Motor neuron (in vitro differentiated cells): ENCODE measurements around the gene HHLA2. TPM values are rescaled to one million over a fixed set of nuclear protein-coding genes. Genes with fewer than 3 reads are reported as not detected.
A peak's percentile ranks its signal among the peaks of the same experiment; 100 is the strongest.

Experiments used
- ATAC-seq, 8 experiments: fragments of 200-7000 bp; cut with Tn5 transposase; replicated peaks in 6 of 8; 2 replicates each; pipeline ENCODE4 v1.8.0; 2021; ENCODE audit warnings: mild to moderate bottlenecking in 8 of 8, moderate library complexity in 8 of 8
- H3K27ac ChIP-seq, 2 donors: fragments of 250-450 bp; sonication (Bioruptor Pico); 2 replicates each; pipeline ENCODE4 v1.9.0; 2021; ENCODE audit warnings: antibody characterized with exemption in 2 of 2, mild to moderate bottlenecking in 2 of 2, moderate library complexity in 1 of 2
- H3K4me1 ChIP-seq, 2 donors: fragments of 250-450 bp; sonication (Bioruptor Pico); replicated peaks in 1 of 2; 2 replicates each; pipeline ENCODE4 v1.6.1; 2021; ENCODE audit warnings: antibody characterized with exemption in 2 of 2, mild to moderate bottlenecking in 2 of 2, moderate library complexity in 1 of 2
- H3K4me3 ChIP-seq, 5 donors: fragments of 250-450 bp; sonication (Bioruptor Pico); 2 replicates each; pipeline ENCODE4 v1.9.0; 2021; ENCODE audit warnings: antibody characterized with exemption in 5 of 5, mild to moderate bottlenecking in 5 of 5, moderate library complexity in 4 of 5
- WGBS, 10 experiments: fragments of 450-650 bp; shearing (Covaris generic); methylation state at CpG; one replicate each; pipeline ENCODE4 v1.0.0; 2022; 5-methylcytosine and 5-hydroxymethylcytosine counted together
- in situ Hi-C, 9 experiments: fragments of 400-800 bp; cut with MboI; loops; one replicate each; pipeline ENCODE4 v1.15.0; 2021; ENCODE audit warnings: low sequenced_read_pairs in 9 of 9, low pct_unique_long_range_greater_than_20kb in 2 of 9; ENCODE audit not compliant: unreplicated experiment in 9 of 9
- total RNA-seq, 8 experiments: library from RNA; unstranded; fragments of 300-600 nt; gene quantifications; 2 replicates each; pipeline versions ENCODE4 v1.2.3 to v1.2.4, GENCODE V29; 2022

Gene HHLA2
- total RNA-seq, 8 experiments from 2014 or later = 0.09 to 0.57 (median 0.22) TPM; not detected in 2

- H3K27ac ChIP-seq = no peak overlapping the region
- ATAC-seq = peak in 1 of 8 experiments; percentile 63
- H3K4me1 ChIP-seq = peaks cover 0 to 7% of the 10 kb centered on the region in 2 donors
- no peak overlapping the region for H3K4me3 ChIP-seq
- WGBS, 10 experiments = 56 to 100% (median 90%) methylated on average over 2 to 7 of the region's 7 CpGs; no CpG with 5 or more reads in 3 of the 10 experiments
- in situ Hi-C loops = no loop called here
Observed at GRCh38 chr3:108408883-108409799, 112.8 kb downstream of the HHLA2 start.

GRCh38 chr3:108409800-108410178, 113.4 kb downstream of the HHLA2 start:
- H3K4me1 ChIP-seq = peaks cover 0 to 7% of the 10 kb centered on the region in 2 donors
- no peak overlapping the region for H3K27ac ChIP-seq
- peak in 1 of 8 experiments; percentile 60 for ATAC-seq
- no peak overlapping the region for H3K4me3 ChIP-seq
- 0 to 100% (median 93%) methylated on average over 1 to 4 of the region's 4 CpGs; no CpG with 5 or more reads in 3 of the 10 experiments for WGBS, 10 experiments
- in situ Hi-C loops = no loop called here

GRCh38 chr3:108410531-108410984, 114.2 kb downstream of the HHLA2 start:
- H3K27ac ChIP-seq = no peak overlapping the region
- peak in 2 of 8 experiments; percentile 6 to 15 for ATAC-seq
- peaks cover 0 to 7% of the 10 kb centered on the region in 2 donors for H3K4me1 ChIP-seq
- in situ Hi-C loops = no loop called here
- H3K4me3 ChIP-seq = no peak overlapping the region
- WGBS, 10 experiments = 56 to 100% (median 91%) methylated on average over 1 to 11 of the region's 11 CpGs; no CpG with 5 or more reads in 3 of the 10 experiments

GRCh38 chr3:108412121-108412750, 115.9 kb downstream of the HHLA2 start:
- 82 to 100% (median 93%) methylated on average over 1 to 6 of the region's 6 CpGs for WGBS, 10 experiments
- no peak for ATAC-seq
- in situ Hi-C loops = no loop called here
- H3K4me3 ChIP-seq = no peak overlapping the region
- H3K27ac ChIP-seq = no peak overlapping the region
- no peaks in the 10 kb centered on the region for H3K4me1 ChIP-seq

- Histone ChIP-seq H3K27ac (no peak overlapping the region), H3K4me1 (no peaks in the 10 kb centered on the region), H3K4me3 (no peak overlapping the region)
- ATAC-seq = no peak
- in situ Hi-C loops = no loop called here
- 22 to 100% (median 96%) methylated on average over 1 to 5 of the region's 5 CpGs; no CpG with 5 or more reads in 2 of the 10 experiments for WGBS, 10 experiments
Observed at GRCh38 chr3:108414007-108414406, 117.7 kb downstream of the HHLA2 start.

- H3K4me3 ChIP-seq = no peak overlapping the region
- 55 to 100% (median 80%) methylated on average over 1 to 3 of the region's 3 CpGs; no CpG with 5 or more reads in 2 of the 10 experiments for WGBS, 10 experiments
- H3K27ac ChIP-seq = no peak overlapping the region
- no peak for ATAC-seq
- H3K4me1 ChIP-seq = no peaks in the 10 kb centered on the region
- in situ Hi-C loops = no loop called here
Observed at GRCh38 chr3:108415661-108416060, 119.3 kb downstream of the HHLA2 start.

- WGBS, 10 experiments = 73 to 100% (median 95%) methylated on average over 1 to 4 of the region's 4 CpGs
- ATAC-seq = no peak
- H3K4me3 ChIP-seq = no peak overlapping the region
- no peaks in the 10 kb centered on the region for H3K4me1 ChIP-seq
- in situ Hi-C loops = no loop called here
- H3K27ac ChIP-seq = no peak overlapping the region
Observed at GRCh38 chr3:108416111-108416869, 119.9 kb downstream of the HHLA2 start.

GRCh38 chr3:108420926-108421325, 124.6 kb downstream of the HHLA2 start:
- 30 to 100% (median 100%) methylated on average over 1 to 2 of the region's 2 CpGs; no CpG with 5 or more reads in 3 of the 10 experiments for WGBS, 10 experiments
- no peak for ATAC-seq

More at GRCh38 chr3:108420926-108421325, 124.6 kb downstream of the HHLA2 start:
- H3K4me3 ChIP-seq = no peak overlapping the region
- no peak overlapping the region for H3K27ac ChIP-seq
- in situ Hi-C loops = no loop called here
- H3K4me1 ChIP-seq = no peaks in the 10 kb centered on the region

Other genes starting within 250 kb of the HHLA2 start
- 100 to 1,000 TPM in 3 of 8 experiments, 10 to 100 TPM in 5; 29.5 to 184 (median 77.9) TPM for gene CD47, start 205.5 kb upstream of the HHLA2 start, total RNA-seq
- 10 to 100 TPM; 21.4 to 80.5 (median 29.2) TPM for gene IFT57, start 74.1 kb upstream of the HHLA2 start, total RNA-seq
- gene MYH15, start 214.0 kb downstream of the HHLA2 start, total RNA-seq = 1 to 10 TPM in 4 of 8 experiments, under 1 TPM in 4; 0.49 to 9.1 (median 1.2) TPM